Parathyroid adenoma (tissue), 2 donors: ENCODE results near the gene CCDC3.

Source experiments
- H2AFZ ChIP-seq: fragments of 300-600 bp; sonication (generic); one replicate; pipeline ENCODE4 v1.7.0; 2017; ENCODE audit warnings: antibody characterized with exemption, mild to moderate bottlenecking
- H3K27ac ChIP-seq: fragments of 300-600 bp; sonication (generic); one replicate; pipeline ENCODE4 v1.7.0; 2017
- H3K27me3 ChIP-seq: fragments of 300-600 bp; sonication (generic); one replicate; pipeline ENCODE4 v1.7.0; 2017; ENCODE audit warnings: low read length; ENCODE audit not compliant: control insufficient read depth, insufficient read depth
- H3K36me3 ChIP-seq: fragments of 300-600 bp; sonication (generic); one replicate; pipeline ENCODE4 v1.7.0; 2017; ENCODE audit warnings: low read length; ENCODE audit not compliant: control insufficient read depth, insufficient read depth
- H3K4me1 ChIP-seq: fragments of 300-600 bp; sonication (generic); one replicate; pipeline ENCODE4 v1.7.0; 2017; ENCODE audit warnings: control low read depth
- H3K4me2 ChIP-seq: fragments of 300-600 bp; sonication (generic); one replicate; pipeline ENCODE4 v1.7.0; 2017; ENCODE audit warnings: low read length
- H3K4me3 ChIP-seq: fragments of 300-600 bp; sonication (generic); one replicate; pipeline ENCODE4 v1.7.0; 2017; ENCODE audit warnings: low read depth, low read length
- H3K79me2 ChIP-seq: fragments of 300-600 bp; sonication (generic); one replicate; pipeline ENCODE4 v1.7.0; 2017; ENCODE audit warnings: control low read depth
- H3K9ac ChIP-seq: fragments of 300-600 bp; sonication (generic); one replicate; pipeline ENCODE4 v1.7.0; 2017; ENCODE audit warnings: mild to moderate bottlenecking
- H3K9me3 ChIP-seq: fragments of 300-600 bp; sonication (generic); one replicate; pipeline ENCODE4 v1.7.0; 2017; ENCODE audit warnings: low read length; ENCODE audit not compliant: control insufficient read depth
- CTCF ChIP-seq: fragments of 300-600 bp; sonication (generic); IDR thresholded peaks from one replicate; pipeline ENCODE4 v1.7.0; 2017; ENCODE audit warnings: antibody characterized with exemption, mild to moderate bottlenecking
- donor health status: primary hyperparathyroidism.

Gene CCDC3

GRCh38 chr10:12877150-12877549 lies 124.4 kb downstream of the CCDC3 start:
- no peak for TF ChIP-seq CTCF
- Histone ChIP-seq H3K9me3 (no peaks in the 10 kb centered on the region), H3K4me2 (no peak overlapping the region), H3K4me1 (no peaks in the 10 kb centered on the region), H3K27ac (no peak overlapping the region), H3K36me3 (no peaks in the 10 kb centered on the region), H3K79me2 (no peaks in the 10 kb centered on the region), H3K4me3 (no peak overlapping the region), H3K27me3 (no peaks in the 10 kb centered on the region), H3K9ac (no peak overlapping the region), H2AFZ (no peak overlapping the region)

- no peak overlapping the region for H3K4me2 ChIP-seq
Measured at GRCh38 chr10:12876266-12876665, 125.2 kb downstream of the CCDC3 start.

GRCh38 chr10:12875100-12875499 lies 126.4 kb downstream of the CCDC3 start:
- no peak for TF ChIP-seq CTCF
- Histone ChIP-seq H3K4me1 (no peaks in the 10 kb centered on the region), H2AFZ (no peak overlapping the region), H3K36me3 (no peaks in the 10 kb centered on the region), H3K27ac (no peak overlapping the region), H3K79me2 (no peaks in the 10 kb centered on the region), H3K4me3 (no peak overlapping the region), H3K27me3 (no peaks in the 10 kb centered on the region), H3K9me3 (no peaks in the 10 kb centered on the region), H3K4me2 (no peak overlapping the region), H3K9ac (no peak overlapping the region)

More at GRCh38 chr10:12876266-12876665, 125.2 kb downstream of the CCDC3 start:
- H3K4me1 ChIP-seq, result no peaks in the 10 kb centered on the region
- no peak overlapping the region for H2AFZ ChIP-seq
- H3K36me3 ChIP-seq, result no peaks in the 10 kb centered on the region
- no peaks in the 10 kb centered on the region for H3K27me3 ChIP-seq
- H3K9ac ChIP-seq, result no peak overlapping the region
- H3K79me2 ChIP-seq, result no peaks in the 10 kb centered on the region
- no peaks in the 10 kb centered on the region for H3K9me3 ChIP-seq
- no peak for TF ChIP-seq CTCF
- H3K27ac ChIP-seq, result no peak overlapping the region
- no peak overlapping the region for H3K4me3 ChIP-seq

GRCh38 chr10:12874501-12874900 lies 127.0 kb downstream of the CCDC3 start:
- H3K4me3 ChIP-seq, result no peak overlapping the region
- no peaks in the 10 kb centered on the region for H3K79me2 ChIP-seq
- H3K36me3 ChIP-seq, result no peaks in the 10 kb centered on the region
- no peak overlapping the region for H2AFZ ChIP-seq
- H3K4me2 ChIP-seq, result no peak overlapping the region
- H3K4me1 ChIP-seq, result no peaks in the 10 kb centered on the region
- no peak overlapping the region for H3K9ac ChIP-seq
- no peak overlapping the region for H3K27ac ChIP-seq
- TF ChIP-seq CTCF, result no peak
- no peaks in the 10 kb centered on the region for H3K9me3 ChIP-seq
- H3K27me3 ChIP-seq, result no peaks in the 10 kb centered on the region

- Histone ChIP-seq H3K36me3 (no peaks in the 10 kb centered on the region), H3K79me2 (no peaks in the 10 kb centered on the region), H3K9ac (no peak overlapping the region), H3K27ac (no peak overlapping the region), H3K4me1 (no peaks in the 10 kb centered on the region), H3K27me3 (no peaks in the 10 kb centered on the region), H2AFZ (no peak overlapping the region), H3K4me2 (no peak overlapping the region), H3K9me3 (no peaks in the 10 kb centered on the region), H3K4me3 (no peak overlapping the region)
- TF ChIP-seq CTCF, result no peak
Measured at GRCh38 chr10:12873172-12873571, 128.3 kb downstream of the CCDC3 start.
